Stimulated activated CD8-positive, alpha-beta memory T cell treated with anti-CD3 and anti-CD28 coated beads, Interleukin-4, amount 100 ng/mL, for 1 hour (primary cell): ENCODE measurements around the gene CDYL.

Source experiments
- DNase-seq, 2 donors: peaks; one replicate each; pipeline ENCODE4 v3.0.0-alpha.2; 2020; ENCODE audit warnings: low read depth in 2 of 2, low spot score in 1 of 2

CDYL gene

GRCh38 chr6:4958624-4959023 lies 182.4 kb downstream of the CDYL start:
- no peak for DNase-seq

DNA sequence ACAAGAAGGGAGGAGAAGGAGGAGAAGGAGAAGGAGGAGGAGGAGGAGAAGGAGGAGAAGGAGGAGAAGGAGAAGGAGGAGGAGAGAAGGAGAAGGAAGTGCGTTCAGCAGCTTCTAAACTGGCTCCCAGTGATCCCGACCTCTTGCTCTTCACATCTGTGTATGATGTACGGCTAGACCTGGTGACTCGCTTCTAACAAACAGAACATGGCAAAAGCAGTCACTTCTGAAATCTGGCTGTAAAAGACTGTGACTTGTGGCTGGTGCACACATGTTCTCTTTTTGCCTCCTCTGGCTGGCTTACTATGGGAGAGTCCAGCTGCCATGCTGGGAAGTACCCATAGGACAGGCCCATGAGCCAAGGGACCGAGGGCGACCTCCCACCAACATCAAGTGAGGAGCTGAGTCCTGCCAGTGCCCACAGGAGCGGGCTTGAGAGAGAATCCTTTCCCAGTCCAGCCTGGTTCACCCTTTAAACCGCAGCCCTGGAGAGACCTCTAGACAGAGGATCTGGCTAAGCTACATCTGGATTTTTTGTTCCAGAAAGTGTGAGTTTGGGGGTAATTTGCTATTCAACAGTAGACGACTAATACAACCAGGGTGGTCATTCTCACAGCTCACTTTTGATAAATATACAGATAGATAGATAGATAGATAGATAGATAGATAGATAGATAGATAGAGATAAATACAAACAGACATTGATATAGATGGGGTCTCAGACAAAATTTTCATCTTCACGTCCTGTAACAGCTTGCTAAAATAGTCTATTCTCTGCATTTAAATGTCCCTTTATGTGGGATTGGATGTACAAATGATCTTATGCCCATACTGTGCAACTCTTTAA lies 185.3 kb downstream of the CDYL start:
- DNase-seq, result no peak

- no peak for DNase-seq
Measured at GRCh38 chr6:4962905-4963304, 186.7 kb downstream of the CDYL start.

GRCh38 chr6:4964675-4965561 lies 188.7 kb downstream of the CDYL start:
- DNase-seq, result no peak

GRCh38 chr6:4965562-4966389 lies 189.6 kb downstream of the CDYL start:
- DNase-seq, result no peak

- DNase-seq, result no peak
Measured at GRCh38 chr6:4967301-4968030, 191.3 kb downstream of the CDYL start.

- DNase-seq, result no peak
Measured at GRCh38 chr6:4969609-4970285, 193.5 kb downstream of the CDYL start.

- no peak for DNase-seq
Measured at GRCh38 chr6:4970739-4971395, 194.7 kb downstream of the CDYL start.

DNA sequence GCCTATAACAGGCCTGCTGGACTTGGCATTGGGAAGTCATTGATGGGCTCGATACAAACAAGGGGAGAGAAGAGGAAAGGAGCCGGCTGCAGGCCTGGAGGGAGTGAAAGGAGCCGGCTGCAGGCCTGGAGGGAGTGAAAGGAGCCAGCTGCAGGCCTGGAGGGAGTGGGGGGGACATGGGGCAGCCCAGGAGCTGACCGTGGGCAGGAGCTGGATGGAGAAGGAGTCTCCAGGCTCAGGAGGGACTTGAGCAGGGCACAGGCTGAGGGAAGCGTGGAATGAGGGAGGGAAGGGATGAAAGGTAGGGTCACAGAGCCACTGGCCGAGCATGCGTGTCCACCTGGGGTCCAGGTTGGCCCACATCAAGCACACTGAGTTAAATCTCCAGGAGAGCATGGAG lies 195.6 kb downstream of the CDYL start:
- no peak for DNase-seq

GRCh38 chr6:4972438-4972837 lies 196.2 kb downstream of the CDYL start:
- DNase-seq, result no peak

- DNase-seq, result no peak
Measured at GRCh38 chr6:4973415-4973814, 197.2 kb downstream of the CDYL start.

DNA sequence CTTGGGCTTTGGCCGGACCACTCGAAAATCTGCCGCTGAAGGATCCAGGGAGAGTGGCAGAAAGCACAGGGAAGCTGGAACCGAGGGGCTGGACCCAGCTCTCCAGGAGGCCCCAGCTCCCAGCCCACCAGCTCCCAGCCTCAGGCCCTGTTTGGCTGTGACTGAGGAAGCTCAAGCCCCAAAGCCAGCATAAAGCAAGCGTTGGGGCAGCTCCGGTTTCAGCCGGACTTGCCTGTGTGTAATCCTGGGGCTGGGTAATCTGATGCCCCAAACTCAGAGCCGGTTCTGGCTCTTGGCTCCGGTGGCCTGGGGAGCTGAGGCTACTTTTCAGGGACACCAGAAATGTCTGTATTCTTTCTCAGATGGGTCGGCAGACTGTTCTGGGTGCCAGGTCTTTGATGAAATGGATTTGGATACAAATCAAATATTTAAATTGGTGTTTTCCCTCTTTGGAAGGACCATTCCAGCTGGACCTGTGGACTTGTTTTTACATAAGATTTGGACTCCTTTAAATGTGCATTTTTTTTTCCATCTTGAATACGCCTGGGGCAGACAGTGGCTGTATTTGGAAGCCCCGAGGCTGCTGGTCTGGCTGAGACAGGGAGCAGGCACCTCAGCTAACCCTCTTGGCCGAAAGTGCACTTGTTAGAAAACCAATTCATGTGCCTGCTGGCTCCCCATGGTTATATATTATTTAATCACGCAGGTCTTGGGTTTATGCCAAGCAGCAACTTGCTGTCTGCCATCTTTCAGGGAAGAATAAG lies 198.0 kb downstream of the CDYL start:
- no peak for DNase-seq

GRCh38 chr6:4974962-4975361 lies 198.8 kb downstream of the CDYL start:
- DNase-seq, result no peak

DNA sequence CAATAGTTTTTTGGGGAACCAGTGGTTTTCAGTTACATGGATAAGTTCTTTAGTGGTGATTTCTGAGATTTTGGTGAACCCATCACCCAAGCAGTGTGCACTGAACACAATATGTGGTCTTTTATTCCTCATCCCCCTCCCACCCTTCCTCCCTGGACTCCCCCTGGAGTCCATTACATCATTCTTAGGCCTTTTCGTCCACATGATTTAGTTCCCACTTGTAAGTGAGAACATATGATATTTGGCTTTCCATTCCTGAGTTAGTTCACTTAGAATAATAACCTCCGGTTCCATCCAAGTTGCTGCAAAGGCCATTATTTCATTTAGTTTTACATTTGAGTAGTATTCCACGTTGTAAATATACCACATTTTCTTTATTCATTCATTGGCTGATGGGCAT lies 199.3 kb downstream of the CDYL start:
- DNase-seq, result no peak

DNA sequence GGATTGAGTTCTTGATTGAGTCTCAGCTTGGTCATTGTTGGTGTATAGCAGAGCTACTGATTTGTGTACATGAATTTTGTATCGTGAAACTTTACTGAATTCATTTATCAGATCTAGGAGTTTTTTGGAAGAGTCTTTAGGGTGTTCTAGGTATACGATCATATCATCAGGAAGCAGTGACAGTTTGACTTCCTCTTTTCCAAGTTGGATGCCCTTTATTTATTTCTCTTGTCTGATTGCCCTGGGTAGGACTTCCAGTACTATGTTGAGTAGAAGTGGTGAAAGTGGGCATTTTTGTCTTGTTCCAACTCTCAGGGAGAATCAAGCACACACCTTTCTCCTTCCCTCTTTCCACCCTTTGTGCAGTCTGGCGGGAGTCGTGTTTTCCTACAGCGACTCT lies 201.3 kb downstream of the CDYL start:
- no peak for DNase-seq

GRCh38 chr6:4979426-4979825 lies 203.2 kb downstream of the CDYL start:
- no peak for DNase-seq

DNA sequence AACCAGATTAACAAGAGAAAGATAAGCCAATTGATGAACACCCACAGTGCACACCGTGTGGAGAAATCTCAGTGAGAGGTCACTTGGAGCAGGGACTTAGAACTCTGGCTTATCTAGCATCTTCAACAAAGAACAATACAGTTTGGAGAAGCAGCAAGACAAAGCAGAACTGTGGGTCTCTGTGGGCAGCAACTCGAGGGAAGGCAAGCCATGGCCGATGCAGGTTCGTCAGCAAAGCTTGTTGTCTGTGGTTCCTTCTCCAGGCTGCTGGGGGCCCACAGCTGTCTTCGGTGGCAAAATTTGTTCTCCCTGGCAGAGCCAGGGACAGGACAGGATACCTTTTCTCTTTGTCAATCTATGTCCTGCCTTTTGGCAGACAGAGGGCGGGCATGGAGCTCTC lies 205.6 kb downstream of the CDYL start:
- no peak for DNase-seq

GRCh38 chr6:4983322-4983721 lies 207.1 kb downstream of the CDYL start:
- DNase-seq, result no peak

- no peak for DNase-seq
Measured at GRCh38 chr6:4986999-4987398, 210.8 kb downstream of the CDYL start.
